G401.6 (cell line): Measurements from ENCODE around the gene AIRE.
"Not testable (repeated sequence)": the region's sequence is repeated elsewhere in the genome, so short reads cannot be mapped to it uniquely, and the experiment has no call there.

Experiments used
- FAIRE-seq: peaks from 2 replicates; lab custom pipeline; 2012; peaks lifted over from hg19 to GRCh38; lab: Jason Lieb, UNC

AIRE gene

GRCh38 chr21:44267655-44268142 is 18.0 kb upstream of the AIRE start:
- no peak for FAIRE-seq

GRCh38 chr21:44269090-44269489 is 16.6 kb upstream of the AIRE start:
- FAIRE-seq, result no peak

- no peak for FAIRE-seq
These were observed 14.0 kb upstream of the AIRE start for GRCh38 chr21:44271558-44272283.

- no peak for FAIRE-seq
These were observed 13.3 kb upstream of the AIRE start for GRCh38 chr21:44272284-44272858.

- FAIRE-seq, result no peak
These were observed 12.6 kb upstream of the AIRE start for GRCh38 chr21:44273046-44273445.

- no peak for FAIRE-seq
These were observed 10.6 kb upstream of the AIRE start for GRCh38 chr21:44275041-44275440.

GRCh38 chr21:44279354-44280260 is 6.1 kb upstream of the AIRE start:
- FAIRE-seq, result no peak

GRCh38 chr21:44281801-44282200 is 3.9 kb upstream of the AIRE start:
- no peak for FAIRE-seq

GRCh38 chr21:44282370-44282769 is 3.3 kb upstream of the AIRE start:
- no peak for FAIRE-seq

GRCh38 chr21:44283211-44283785 is 2.4 kb upstream of the AIRE start:
- not testable (repeated sequence) for FAIRE-seq

GRCh38 chr21:44283948-44284347 is 1.7 kb upstream of the AIRE start:
- no peak for FAIRE-seq

GRCh38 chr21:44286086-44286715 is 525 bp downstream of the AIRE start:
- FAIRE-seq, result no peak

GRCh38 chr21:44286716-44287632 is 1.3 kb downstream of the AIRE start:
- FAIRE-seq, result no peak

- no peak for FAIRE-seq
These were observed 2.8 kb downstream of the AIRE start for GRCh38 chr21:44288251-44289110.

GRCh38 chr21:44289381-44290010 is 3.8 kb downstream of the AIRE start:
- FAIRE-seq, result no peak

GRCh38 chr21:44290327-44291077 is 4.8 kb downstream of the AIRE start:
- FAIRE-seq, result no peak

- FAIRE-seq, result no peak
These were observed 5.6 kb downstream of the AIRE start for GRCh38 chr21:44291078-44291935.
